HK-2 (cell line): ENCODE results near the gene NPTX2.

Experiments used
- DNase-seq: peaks from one replicate; pipeline ENCODE4 v3.0.0-alpha.2; 2018; ENCODE audit not compliant: unreplicated experiment

The NPTX2 gene

DNA sequence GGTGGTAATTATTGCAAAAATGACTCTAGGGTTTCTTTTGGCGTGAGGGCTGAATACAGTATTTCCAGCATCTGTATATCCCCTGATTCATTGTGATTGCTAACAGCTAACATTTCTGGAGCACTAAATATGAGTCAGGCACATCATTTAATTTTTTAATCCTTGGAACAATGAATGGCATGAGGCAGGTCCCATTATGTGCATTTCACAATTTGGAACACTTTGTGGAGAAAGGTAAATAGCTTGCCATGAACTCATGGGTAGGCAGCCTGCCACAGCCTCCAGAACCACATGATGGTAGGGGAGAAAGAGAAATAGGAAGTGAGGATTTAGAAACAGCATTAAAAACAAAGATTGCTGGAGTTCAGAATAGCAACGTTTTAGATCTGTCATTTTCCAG is 1.7 kb downstream of the NPTX2 start:
- no peak for DNase-seq

DNA sequence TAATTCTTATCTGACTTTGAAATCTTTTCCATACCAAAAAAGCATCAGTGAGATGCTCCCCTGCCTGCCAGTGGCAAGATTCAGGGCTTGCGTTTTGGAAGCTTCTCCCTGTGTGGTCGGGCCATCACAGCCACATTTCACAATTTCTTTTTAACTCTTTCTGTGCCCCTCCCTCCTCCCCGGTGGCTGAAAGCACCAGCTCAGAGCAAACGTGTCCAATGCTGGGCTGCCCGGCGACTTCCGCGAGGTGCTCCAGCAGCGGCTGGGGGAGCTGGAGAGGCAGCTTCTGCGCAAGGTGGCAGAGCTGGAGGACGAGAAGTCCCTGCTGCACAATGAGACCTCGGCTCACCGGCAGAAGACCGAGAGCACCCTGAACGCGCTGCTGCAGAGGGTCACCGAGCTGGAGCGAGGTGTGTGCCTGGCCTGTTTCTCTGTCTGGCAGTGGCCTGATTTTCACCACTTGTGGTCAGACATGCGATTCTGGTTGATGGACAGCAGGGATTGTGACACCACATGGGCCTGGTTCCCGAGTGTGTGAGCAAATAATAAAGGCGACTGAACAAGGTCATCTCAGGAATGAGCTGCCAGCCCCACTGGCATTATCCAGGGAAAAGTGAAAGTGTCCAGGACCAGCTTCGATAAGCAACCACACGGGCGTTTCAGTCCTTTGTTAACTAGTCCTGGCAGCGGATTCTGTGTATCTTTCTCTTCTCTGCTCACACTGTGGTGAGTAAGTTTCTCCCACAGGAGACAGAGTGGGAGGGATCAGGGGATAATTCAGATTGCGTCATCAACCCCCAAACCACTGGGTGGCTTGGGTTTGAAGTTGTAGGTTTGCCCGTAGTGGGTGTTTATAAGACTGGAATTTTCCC is 2.6 kb downstream of the NPTX2 start:
- no peak for DNase-seq

DNA sequence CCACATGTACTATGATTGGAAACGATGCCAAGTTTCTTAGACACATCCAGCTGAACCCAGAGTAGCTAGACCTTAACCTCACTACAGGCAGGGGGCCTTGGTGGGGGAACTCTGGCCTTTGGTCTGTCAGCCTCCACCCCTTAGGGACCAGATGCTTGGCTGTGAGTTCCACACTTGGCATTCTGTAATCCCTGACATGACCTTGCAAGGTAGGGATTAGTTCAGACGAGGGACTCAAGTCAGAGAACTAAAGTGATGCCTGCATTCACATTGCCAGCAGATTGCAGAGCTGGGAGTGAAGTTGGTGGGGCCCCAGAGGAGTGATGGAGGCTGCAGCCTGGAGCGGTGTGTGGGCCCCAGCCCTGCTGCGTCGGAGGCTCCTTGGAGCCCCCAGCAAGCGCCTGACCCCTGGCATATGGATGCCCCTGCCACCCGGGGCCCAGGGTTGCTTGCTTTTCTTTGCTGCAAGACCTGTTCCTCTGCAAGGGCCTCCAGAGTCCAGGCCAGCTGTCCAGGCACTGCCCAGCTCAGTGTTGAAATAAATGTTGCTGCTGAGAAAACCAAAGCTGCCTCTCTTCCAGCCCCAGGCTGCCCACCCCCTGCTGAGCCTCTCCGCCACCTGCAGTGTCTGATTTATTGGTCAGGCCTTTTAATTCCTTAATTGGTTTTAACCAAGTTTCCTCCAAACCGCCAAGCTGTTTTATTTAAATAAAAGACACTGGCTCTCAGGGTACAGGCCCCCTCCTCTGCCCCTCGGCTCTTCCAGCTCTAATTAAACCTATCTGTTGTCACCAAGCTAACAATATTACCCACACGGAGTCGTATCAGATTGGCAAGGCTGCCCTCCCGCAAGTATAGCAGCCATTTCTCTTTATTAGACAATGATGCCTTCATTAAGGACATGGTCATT is 4.7 kb downstream of the NPTX2 start:
- no peak for DNase-seq

GRCh38 chr7:98622926-98623325 is 5.8 kb downstream of the NPTX2 start:
- DNase-seq: no peak

- no peak for DNase-seq
Observed at GRCh38 chr7:98624846-98625420, 7.8 kb downstream of the NPTX2 start.

GRCh38 chr7:98626460-98627412 is 9.7 kb downstream of the NPTX2 start:
- DNase-seq: no peak

DNA sequence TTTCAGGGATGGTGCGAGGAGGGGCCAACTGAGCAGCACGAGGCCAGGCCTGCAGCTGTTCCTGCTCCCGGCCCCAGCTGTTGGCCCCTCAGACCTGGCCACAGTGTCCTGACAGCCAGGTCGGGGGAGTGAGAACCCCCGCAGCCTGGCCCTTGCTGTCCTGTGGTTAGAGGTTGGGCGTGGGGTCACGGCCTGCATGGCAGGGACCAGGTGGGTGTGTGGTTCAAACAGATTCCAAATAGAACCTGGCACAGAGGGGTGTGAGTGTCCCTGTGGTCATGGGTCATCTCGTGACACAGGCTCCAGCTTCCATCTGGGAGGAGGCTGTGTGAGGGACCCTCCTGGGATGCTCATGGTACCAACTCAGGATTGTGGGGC is 10.3 kb downstream of the NPTX2 start:
- DNase-seq: no peak

- DNase-seq: no peak
Observed at GRCh38 chr7:98628418-98628817, 11.3 kb downstream of the NPTX2 start.

GRCh38 chr7:98629001-98629431 is 11.9 kb downstream of the NPTX2 start:
- no peak for DNase-seq

DNA sequence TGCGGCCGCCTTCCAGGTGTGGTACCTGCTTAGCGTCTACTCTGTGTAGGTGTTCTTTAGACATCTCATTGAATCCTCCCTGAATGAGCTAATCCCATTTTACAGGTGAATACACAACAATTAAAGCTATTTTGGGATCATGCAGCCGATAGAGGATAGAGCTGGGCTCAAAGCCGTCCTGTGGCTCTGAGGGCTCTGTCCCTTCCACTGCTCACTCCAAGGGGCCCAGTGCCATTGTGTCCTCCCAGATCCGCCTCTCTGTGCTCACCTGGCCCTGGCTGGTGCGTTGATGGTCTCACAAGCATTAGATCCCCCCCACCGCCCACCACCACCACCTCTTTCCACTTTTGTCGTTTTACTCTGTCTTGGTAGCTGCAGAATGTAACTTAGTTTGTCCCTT is 13.1 kb downstream of the NPTX2 start:
- no peak for DNase-seq

- no peak for DNase-seq
Observed at GRCh38 chr7:98630770-98631169, 13.7 kb downstream of the NPTX2 start.

DNA sequence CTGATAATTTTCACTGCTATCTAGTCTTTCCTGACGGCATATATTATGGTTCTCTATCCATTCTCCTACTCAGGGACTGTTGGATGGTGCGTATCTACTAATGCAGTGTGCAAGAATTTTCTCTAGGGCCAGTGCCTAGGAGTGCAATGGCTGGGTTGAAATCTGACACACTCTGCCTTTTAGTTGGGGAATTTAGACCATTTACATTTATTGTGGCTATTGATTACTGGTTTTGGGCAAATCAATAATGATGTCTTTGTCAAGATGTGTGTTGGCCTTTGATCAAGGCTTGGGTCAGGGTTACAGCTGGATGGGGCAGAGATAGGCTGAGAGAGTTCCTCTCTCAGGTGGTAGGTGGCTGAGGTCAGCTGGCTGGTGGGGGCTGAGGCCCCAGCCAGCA is 21.8 kb downstream of the NPTX2 start:
- no peak for DNase-seq

DNA sequence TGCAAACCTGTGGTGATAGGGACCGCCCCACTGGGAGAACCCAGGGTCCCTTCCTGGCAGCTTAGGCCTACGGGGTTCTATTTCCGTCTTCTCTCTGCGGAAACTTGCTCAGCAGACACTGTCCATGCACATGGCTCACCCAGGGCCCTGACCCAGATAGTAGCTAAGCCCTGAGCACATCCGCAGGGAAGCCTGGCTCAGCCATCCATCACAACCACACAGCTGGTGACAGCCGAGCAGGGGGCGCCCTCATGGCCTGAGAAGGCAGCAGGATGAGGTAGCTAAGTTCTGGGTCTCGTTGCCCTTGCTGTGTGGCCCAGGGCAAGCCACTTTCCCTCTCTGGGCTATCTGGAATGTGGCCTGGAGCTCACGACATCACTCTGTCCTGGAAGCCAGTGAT is 23.3 kb downstream of the NPTX2 start:
- DNase-seq: no peak

GRCh38 chr7:98641646-98642500 is 24.8 kb downstream of the NPTX2 start:
- no peak for DNase-seq

GRCh38 chr7:98643236-98643985 is 26.3 kb downstream of the NPTX2 start:
- no peak for DNase-seq

- DNase-seq: no peak
Observed at GRCh38 chr7:98646465-98646864, 29.4 kb downstream of the NPTX2 start.

- DNase-seq: no peak
Observed at GRCh38 chr7:98647326-98647725, 30.2 kb downstream of the NPTX2 start.

DNA sequence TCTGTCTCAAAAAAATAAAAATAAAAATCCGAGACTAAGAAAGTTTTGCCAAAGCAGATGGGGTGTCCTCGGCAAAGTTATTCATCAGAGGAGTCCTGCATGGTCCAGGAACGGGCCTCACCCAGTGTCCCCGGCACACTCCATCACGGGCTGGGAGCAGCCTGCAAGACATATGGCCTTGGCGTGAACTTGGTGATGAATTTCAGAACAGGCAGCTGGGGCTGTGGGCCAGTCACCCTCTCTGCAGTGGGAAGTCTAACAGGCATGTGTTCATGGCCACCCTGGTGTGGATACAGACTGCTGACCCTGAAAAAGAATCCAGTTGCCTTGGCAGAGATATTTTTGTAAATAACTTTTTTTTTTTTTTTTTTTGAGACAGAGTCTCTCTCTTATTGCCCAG is 34.7 kb downstream of the NPTX2 start:
- DNase-seq: no peak

GRCh38 chr7:98653601-98654310 is 36.7 kb downstream of the NPTX2 start:
- no peak for DNase-seq
